Measurements from ENCODE around the gene MAIP1.
A peak's percentile ranks its signal among the peaks of the same experiment; 100 is the strongest.
"Not testable (repeated sequence)": the region's sequence is repeated elsewhere in the genome, so short reads cannot be mapped to it uniquely, and the experiment has no call there.

The MAIP1 gene

DNA sequence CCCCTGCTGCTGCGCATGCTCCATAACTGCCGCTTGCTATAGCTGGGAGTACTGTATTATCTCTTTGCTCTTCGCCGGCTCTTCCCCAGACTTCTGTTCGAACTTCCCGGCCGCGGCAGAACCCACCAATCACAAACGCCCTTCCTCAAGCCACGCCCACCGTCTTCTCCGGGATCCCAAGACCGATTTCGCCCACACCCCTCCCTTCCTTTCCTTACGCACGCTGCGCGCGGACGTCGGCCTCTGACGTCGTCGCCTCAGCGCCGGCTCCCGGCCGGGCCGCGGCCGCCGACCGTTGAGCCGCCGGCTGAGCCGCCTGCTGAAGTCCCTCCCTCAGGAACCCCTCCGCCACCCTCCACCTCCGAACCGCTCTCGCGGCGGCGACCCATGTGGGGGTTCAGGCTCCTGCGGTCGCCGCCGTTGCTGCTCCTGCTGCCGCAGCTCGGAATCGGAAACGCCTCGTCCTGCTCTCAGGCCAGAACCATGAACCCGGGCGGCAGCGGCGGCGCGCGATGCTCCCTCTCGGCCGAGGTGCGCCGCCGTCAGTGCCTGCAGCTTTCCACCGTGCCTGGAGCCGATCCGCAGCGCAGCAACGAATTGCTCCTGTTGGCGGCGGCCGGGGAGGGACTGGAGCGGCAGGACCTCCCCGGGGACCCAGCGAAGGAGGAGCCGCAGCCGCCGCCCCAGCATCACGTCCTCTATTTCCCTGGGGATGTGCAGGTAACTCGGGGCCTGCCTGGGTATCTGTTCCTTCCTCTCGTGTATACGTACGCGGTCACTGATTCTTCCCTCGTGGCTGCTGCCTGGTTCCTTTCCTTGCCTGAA lies 44.1 kb upstream of the MAIP1 start, which contains the start of gene C2orf69:
Gene C2orf69 (plus strand): TSS at position 242 of the 825 bp plus-strand sequence. CDS start 146 bp downstream, at position 388.
- Histone ChIP-seq H3K27ac (replicated peaks) (peak within 1 kb of the TSS; percentile 99), H3K4me3 (replicated peaks; ENCODE audit: insufficient read depth, low read length) (peak within 1 kb of the TSS; percentile 68), H3K27me3 (ENCODE audit: insufficient read depth, poor library complexity, severe bottlenecking) (no peaks in the 10 kb centered on the region)
- TF ChIP-seq GABPA (IDR thresholded peaks at IDR 0.05; ENCODE audit: low read depth) (no peak), REST (IDR thresholded peaks at IDR 0.05; ENCODE audit: insufficient replicate concordance, low read depth) (no peak), CTCF (IDR thresholded peaks at IDR 0.05; ENCODE audit: insufficient read depth, low read length) (no peak), SPI1 (IDR thresholded peaks at IDR 0.05; ENCODE audit: borderline replicate concordance, low read depth) (peak; percentile 14; the same call in 1 of the 2 replicates), POLR2AphosphoS5 (IDR thresholded peaks at IDR 0.05; ENCODE audit: low read depth) (peak; percentile 80)
- DNase-seq (ENCODE audit: low read depth in 1 of 2, low spot score in 1 of 2), result peak; percentile 95 to 99

DNA sequence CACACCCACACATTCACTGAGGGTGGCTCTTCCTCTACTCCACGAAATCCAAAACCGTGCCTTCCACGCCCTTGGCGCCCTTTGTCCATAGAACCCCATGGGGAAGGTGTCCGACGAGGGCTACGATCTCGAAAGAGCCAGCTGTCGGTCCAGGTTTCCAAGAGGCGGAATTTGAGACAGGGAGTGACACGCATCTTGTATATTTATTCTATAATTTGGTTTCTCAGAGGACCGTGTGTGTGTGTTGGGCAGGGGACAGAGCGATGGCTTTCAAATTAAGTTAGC lies 43.6 kb upstream of the MAIP1 start:
- TF ChIP-seq SPI1 (IDR thresholded peaks at IDR 0.05; ENCODE audit: borderline replicate concordance, low read depth) (no peak), CTCF (IDR thresholded peaks at IDR 0.05; ENCODE audit: insufficient read depth, low read length) (no peak), POLR2AphosphoS5 (IDR thresholded peaks at IDR 0.05; ENCODE audit: low read depth) (no peak), GABPA (IDR thresholded peaks at IDR 0.05; ENCODE audit: low read depth) (no peak), REST (IDR thresholded peaks at IDR 0.05; ENCODE audit: insufficient replicate concordance, low read depth) (no peak)
- H3K27me3 ChIP-seq (ENCODE audit: insufficient read depth, poor library complexity, severe bottlenecking), result no peaks in the 10 kb centered on the region

DNA sequence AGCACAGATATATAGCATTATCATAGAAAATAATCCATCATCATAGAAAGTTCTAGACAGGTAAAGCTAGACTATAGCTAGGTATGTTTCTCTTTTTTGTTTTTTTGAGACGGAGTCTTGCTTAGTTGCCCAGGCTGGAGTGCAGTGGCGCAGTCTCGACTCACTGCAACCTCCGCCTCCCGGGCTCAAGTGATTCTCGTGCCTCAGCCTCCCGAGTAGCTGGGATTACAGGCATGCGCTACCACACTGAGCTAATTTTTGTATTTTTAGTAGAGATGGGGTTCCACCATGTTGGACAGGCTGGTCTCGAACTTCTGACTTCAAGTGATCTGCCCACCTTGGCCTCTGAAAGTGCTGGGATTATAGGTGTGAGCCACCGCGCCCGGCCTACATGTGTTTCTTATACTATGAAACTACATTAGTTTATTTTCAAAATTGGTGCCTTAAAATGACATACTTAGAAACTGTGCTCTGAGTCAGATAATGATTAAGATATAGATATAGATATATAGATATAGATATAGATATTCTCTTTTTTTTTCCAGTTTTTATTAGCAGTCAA lies 42.7 kb upstream of the MAIP1 start:
- Histone ChIP-seq H3K27ac (replicated peaks) (peak overlapping the region; percentile 99), H3K4me3 (replicated peaks; ENCODE audit: insufficient read depth, low read length) (peak overlapping the region; percentile 68)
- DNase-seq (ENCODE audit: low read depth in 1 of 2, low spot score in 1 of 2); H3K27me3 ChIP-seq (ENCODE audit: insufficient read depth, poor library complexity, severe bottlenecking): not testable (repeated sequence)

More for the DNA sequence above, 43.6 kb upstream of the MAIP1 start:
- no peak for DNase-seq (ENCODE audit: low read depth in 1 of 2, low spot score in 1 of 2)
- H3K4me3 ChIP-seq (replicated peaks; ENCODE audit: insufficient read depth, low read length), result peak overlapping the region; percentile 68
- H3K27ac ChIP-seq (replicated peaks), result peak overlapping the region; percentile 99

DNA sequence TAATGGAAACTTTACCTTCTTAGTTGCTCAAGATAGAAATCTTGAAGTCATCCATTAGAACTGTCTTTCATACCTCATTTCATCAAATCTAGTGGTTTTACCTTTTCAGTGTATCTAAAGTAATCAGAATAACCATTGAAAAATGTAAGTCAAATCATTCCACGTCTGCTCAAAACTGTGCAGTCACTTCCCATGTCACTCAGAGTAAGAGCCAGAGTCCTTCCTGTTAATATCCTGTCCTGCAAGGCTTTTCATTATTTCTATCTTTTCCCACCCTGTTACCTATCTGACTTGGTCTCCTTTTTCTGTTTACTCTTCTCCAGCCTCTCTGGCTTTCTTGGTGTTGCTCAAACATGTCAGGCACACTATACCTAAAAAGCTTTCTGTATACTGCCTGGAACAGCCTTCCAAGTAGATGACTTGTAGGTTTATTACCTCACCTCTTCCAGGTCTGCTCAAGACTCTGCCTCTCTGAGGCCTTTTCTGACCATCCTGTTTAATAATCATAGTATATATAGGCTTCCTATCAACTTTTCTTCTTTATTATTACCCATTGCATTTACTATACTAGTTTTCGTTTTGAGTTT lies 40.9 kb upstream of the MAIP1 start:
- TF ChIP-seq REST (IDR thresholded peaks at IDR 0.05; ENCODE audit: insufficient replicate concordance, low read depth) (no peak), SPI1 (IDR thresholded peaks at IDR 0.05; ENCODE audit: borderline replicate concordance, low read depth) (no peak), CTCF (IDR thresholded peaks at IDR 0.05; ENCODE audit: insufficient read depth, low read length) (no peak), GABPA (IDR thresholded peaks at IDR 0.05; ENCODE audit: low read depth) (no peak), POLR2AphosphoS5 (IDR thresholded peaks at IDR 0.05; ENCODE audit: low read depth) (no peak)
- no peak for DNase-seq (ENCODE audit: low read depth in 1 of 2, low spot score in 1 of 2)
- no peak overlapping the region for H3K27ac ChIP-seq (replicated peaks)
- H3K4me3 ChIP-seq (replicated peaks; ENCODE audit: insufficient read depth, low read length), result no peak overlapping the region
- H3K27me3 ChIP-seq (ENCODE audit: insufficient read depth, poor library complexity, severe bottlenecking), result no peaks in the 10 kb centered on the region
